HG02571 (cell line): ENCODE data around the gene KRTAP13-1.

Experiments used
- ATAC-seq: cut with Tn5 transposase; IDR thresholded peaks from one replicate; pipeline ENCODE4 v1.9.1; 2021; ENCODE audit warnings: mild to moderate bottlenecking, moderate library complexity; ENCODE audit not compliant: unreplicated experiment

KRTAP13-1 gene

GRCh38 chr21:30395731-30396130, at the start of gene KRTAP13-1:
Gene KRTAP13-1 (plus strand): TSS chr21:30396031. CDS start chr21:30396087, 56 bp downstream.
- no peak for ATAC-seq

- ATAC-seq, result no peak
Observed at GRCh38 chr21:30348506-30348905, 47.3 kb upstream of the KRTAP13-1 start, which contains the start of gene KRTAP23-1. Gene KRTAP23-1 (minus strand): TSS chr21:30348606. CDS start chr21:30348606, 0 bp downstream.

- ATAC-seq, result no peak
Observed at GRCh38 chr21:30349572-30349971, 46.3 kb upstream of the KRTAP13-1 start.

GRCh38 chr21:30351534-30351933, 44.3 kb upstream of the KRTAP13-1 start:
- no peak for ATAC-seq

GRCh38 chr21:30354308-30355005, 41.4 kb upstream of the KRTAP13-1 start:
- no peak for ATAC-seq

- ATAC-seq, result no peak
Observed at GRCh38 chr21:30355906-30356305, 39.9 kb upstream of the KRTAP13-1 start.

- no peak for ATAC-seq
Observed at GRCh38 chr21:30372139-30372770, 23.6 kb upstream of the KRTAP13-1 start, which contains the start of gene KRTAP13-2. Gene KRTAP13-2 (minus strand): TSS chr21:30372271. CDS start chr21:30372213, 58 bp downstream.

- ATAC-seq, result no peak
Observed at GRCh38 chr21:30382201-30382600, 13.6 kb upstream of the KRTAP13-1 start.

- no peak for ATAC-seq
Observed at GRCh38 chr21:30391492-30392025, 4.3 kb upstream of the KRTAP13-1 start.

- no peak for ATAC-seq
Observed at GRCh38 chr21:30408782-30409494, 13.1 kb downstream of the KRTAP13-1 start.

GRCh38 chr21:30415993-30416392, 20.2 kb downstream of the KRTAP13-1 start:
- ATAC-seq, result no peak

- no peak for ATAC-seq
Observed at GRCh38 chr21:30425826-30426225, 30.0 kb downstream of the KRTAP13-1 start, which contains the start of gene KRTAP13-3. Gene KRTAP13-3 (minus strand): TSS chr21:30425926. CDS start chr21:30425912, 14 bp downstream.

GRCh38 chr21:30426731-30427130, 30.9 kb downstream of the KRTAP13-1 start:
- no peak for ATAC-seq

- ATAC-seq, result no peak
Observed at GRCh38 chr21:30430170-30430655, 34.4 kb downstream of the KRTAP13-1 start, which contains the start of gene KRTAP13-4. Gene KRTAP13-4 (plus strand): TSS chr21:30430220. CDS start chr21:30430276, 56 bp downstream.

GRCh38 chr21:30434033-30434631, 38.3 kb downstream of the KRTAP13-1 start:
- ATAC-seq, result no peak

GRCh38 chr21:30437010-30437565, 41.3 kb downstream of the KRTAP13-1 start:
- ATAC-seq, result no peak

- no peak for ATAC-seq
Observed at GRCh38 chr21:30439975-30440374, 44.1 kb downstream of the KRTAP13-1 start, which contains the start of gene KRTAP15-1. Gene KRTAP15-1 (plus strand): TSS chr21:30440275. CDS start chr21:30440328, 53 bp downstream.

GRCh38 chr21:30443226-30443625, 47.4 kb downstream of the KRTAP13-1 start:
- ATAC-seq, result no peak

- ATAC-seq, result no peak
Observed at GRCh38 chr21:30444204-30444603, 48.4 kb downstream of the KRTAP13-1 start.
